ENCODE measurements around the gene KRTAP4-7.

The KRTAP4-7 gene

DNA sequence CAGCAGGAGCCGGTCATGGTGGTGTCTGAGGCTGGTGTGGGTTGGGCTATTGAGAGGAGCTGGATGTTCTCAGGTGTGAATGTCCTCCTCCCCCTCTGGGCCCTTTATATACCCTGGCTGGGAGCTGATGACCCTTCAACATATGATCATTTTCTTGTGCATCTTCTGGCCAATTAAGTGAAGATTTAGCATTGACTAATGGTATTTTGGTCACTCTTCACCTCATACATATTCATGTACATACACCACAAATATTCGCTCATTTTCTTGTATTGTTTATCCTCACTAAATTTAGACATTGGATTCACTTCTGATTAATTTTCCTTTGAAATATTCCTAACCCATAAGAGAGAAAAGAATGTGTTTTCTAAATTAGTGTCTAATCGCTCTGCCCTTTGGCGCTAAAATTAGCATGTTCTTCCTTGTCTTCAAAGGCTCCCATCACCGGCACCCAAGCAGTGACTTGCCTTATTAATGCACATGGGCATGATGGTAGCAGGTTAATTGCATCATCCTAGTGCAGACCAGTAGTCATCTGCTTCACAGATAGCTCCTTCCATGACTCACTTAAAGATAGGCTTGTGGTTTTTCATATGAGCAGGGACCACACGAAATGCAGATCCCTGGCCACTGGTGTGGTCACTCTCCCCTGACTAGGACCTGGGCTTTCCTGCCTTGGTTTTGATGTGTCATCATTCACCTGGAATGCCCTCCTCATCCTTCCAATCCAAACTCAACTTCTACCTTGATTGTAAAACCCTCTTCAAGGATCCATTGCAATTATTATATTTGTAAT is 17.9 kb upstream of the KRTAP4-7 start, which contains the start of gene KRTAP2-4:
KRTAP2-4 (minus strand) TSS at position 51 of the 796 bp plus-strand sequence; CDS start at position 17, 34 bp downstream.
- H3K4me1 ChIP-seq (ENCODE audit: control insufficient read depth in 1 of 2, insufficient read depth in 1 of 2, low read depth in 1 of 2, low read length in 1 of 2), result peaks cover 7 to 17% of the 10 kb centered on the region in 2 experiments
- no peaks in the 10 kb centered on the region for H3K9me3 ChIP-seq
- H3K27ac ChIP-seq, result no peak within 1 kb of the TSS
- H3K4me3 ChIP-seq (ENCODE audit: low read depth in 1 of 2, low read length in 1 of 2), result no peak within 1 kb of the TSS
- H3K27me3 ChIP-seq, result peaks cover 42% of the 10 kb centered on the region
- TF ChIP-seq, protein P1, sequence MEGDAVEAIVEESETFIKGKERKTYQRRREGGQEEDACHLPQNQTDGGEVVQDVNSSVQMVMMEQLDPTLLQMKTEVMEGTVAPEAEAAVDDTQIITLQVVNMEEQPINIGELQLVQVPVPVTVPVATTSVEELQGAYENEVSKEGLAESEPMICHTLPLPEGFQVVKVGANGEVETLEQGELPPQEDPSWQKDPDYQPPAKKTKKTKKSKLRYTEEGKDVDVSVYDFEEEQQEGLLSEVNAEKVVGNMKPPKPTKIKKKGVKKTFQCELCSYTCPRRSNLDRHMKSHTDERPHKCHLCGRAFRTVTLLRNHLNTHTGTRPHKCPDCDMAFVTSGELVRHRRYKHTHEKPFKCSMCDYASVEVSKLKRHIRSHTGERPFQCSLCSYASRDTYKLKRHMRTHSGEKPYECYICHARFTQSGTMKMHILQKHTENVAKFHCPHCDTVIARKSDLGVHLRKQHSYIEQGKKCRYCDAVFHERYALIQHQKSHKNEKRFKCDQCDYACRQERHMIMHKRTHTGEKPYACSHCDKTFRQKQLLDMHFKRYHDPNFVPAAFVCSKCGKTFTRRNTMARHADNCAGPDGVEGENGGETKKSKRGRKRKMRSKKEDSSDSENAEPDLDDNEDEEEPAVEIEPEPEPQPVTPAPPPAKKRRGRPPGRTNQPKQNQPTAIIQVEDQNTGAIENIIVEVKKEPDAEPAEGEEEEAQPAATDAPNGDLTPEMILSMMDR (IDR thresholded peaks at IDR 0.05), result no peak
- no peaks in the 10 kb centered on the region for H3K36me3 ChIP-seq

- TF ChIP-seq, protein P1 (IDR thresholded peaks at IDR 0.05), result no peak
- Histone ChIP-seq H3K4me3 (ENCODE audit: low read depth in 1 of 2, low read length in 1 of 2) (no peak overlapping the region), H3K9me3 (no peaks in the 10 kb centered on the region), H3K27me3 (peaks cover 29% of the 10 kb centered on the region), H3K27ac (no peak overlapping the region), H3K36me3 (no peaks in the 10 kb centered on the region), H3K4me1 (ENCODE audit: control insufficient read depth in 1 of 2, insufficient read depth in 1 of 2, low read depth in 1 of 2, low read length in 1 of 2) (peaks cover 7 to 17% of the 10 kb centered on the region in 2 experiments)
These were observed 16.7 kb upstream of the KRTAP4-7 start for GRCh38 chr17:41067281-41067680.

DNA sequence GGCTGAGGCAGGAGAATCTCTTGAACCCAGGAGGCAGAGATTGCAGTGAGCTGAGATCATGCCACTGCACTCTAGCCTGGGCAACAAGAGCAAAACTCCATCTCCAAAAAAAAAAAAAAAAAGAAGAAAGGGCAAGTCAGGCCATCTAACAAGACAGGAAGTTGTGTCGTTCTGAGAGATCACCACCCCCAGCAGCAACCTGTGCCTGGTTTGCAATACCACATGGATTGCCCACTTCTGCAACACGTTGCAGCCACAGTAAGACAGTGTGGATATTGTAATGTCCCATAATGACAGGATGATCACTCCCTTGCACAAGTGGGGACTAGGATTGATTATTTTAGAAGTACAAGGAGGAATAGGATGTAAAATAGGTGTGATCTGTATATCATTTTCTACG is 14.9 kb upstream of the KRTAP4-7 start:
- TF ChIP-seq, protein P1 (IDR thresholded peaks at IDR 0.05), result no peak
- H3K4me3 ChIP-seq (ENCODE audit: low read depth in 1 of 2, low read length in 1 of 2), result no peak overlapping the region
- H3K27me3 ChIP-seq, result peaks cover 12% of the 10 kb centered on the region
- H3K9me3 ChIP-seq, result no peaks in the 10 kb centered on the region
- H3K36me3 ChIP-seq, result no peaks in the 10 kb centered on the region
- no peak overlapping the region for H3K27ac ChIP-seq
- H3K4me1 ChIP-seq (ENCODE audit: control insufficient read depth in 1 of 2, insufficient read depth in 1 of 2, low read depth in 1 of 2, low read length in 1 of 2), result peaks cover 7 to 17% of the 10 kb centered on the region in 2 experiments

DNA sequence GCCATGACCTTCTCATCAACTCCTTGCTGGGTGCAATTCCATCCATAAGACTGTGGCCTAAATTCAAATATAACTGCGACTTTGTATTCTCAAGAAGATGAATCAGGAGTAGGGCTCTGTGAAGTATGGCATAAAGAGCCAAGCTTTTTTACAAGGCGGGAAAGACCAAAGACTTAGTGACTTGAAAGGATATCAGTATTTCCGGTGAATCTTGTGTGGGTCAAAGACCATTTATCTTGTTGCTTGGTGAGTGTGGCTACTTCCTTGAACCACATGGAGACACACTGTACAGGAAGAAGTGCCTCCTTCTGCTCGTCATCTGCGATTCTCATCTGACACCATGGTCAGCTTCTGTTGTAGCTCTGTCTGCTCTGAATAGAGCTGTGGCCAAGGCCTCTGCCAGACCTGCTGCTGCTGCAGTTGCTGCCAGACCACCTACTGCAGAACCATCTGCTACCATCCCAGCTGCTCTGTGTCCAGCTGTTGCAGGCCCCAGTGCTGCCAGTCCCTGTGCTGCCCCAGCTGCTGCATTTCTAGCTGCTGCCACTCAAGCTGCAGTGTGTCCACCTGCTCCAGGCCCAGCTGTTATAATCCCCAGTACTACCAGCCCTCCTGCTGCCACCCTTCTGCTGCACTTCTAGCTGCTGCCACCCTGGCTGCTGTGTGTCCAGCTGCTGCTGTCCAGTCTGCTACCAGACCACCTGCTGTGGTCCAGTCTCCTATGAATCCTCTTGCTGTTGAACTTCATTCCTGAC is 12.2 kb upstream of the KRTAP4-7 start:
- TF ChIP-seq, protein P1 (IDR thresholded peaks at IDR 0.05), result no peak
- no peak overlapping the region for H3K4me3 ChIP-seq (ENCODE audit: low read depth in 1 of 2, low read length in 1 of 2)
- H3K27ac ChIP-seq, result no peak overlapping the region
- H3K9me3 ChIP-seq, result no peaks in the 10 kb centered on the region
- peaks cover 7 to 17% of the 10 kb centered on the region in 2 experiments for H3K4me1 ChIP-seq (ENCODE audit: control insufficient read depth in 1 of 2, insufficient read depth in 1 of 2, low read depth in 1 of 2, low read length in 1 of 2)
- H3K27me3 ChIP-seq, result peaks cover 10% of the 10 kb centered on the region
- no peaks in the 10 kb centered on the region for H3K36me3 ChIP-seq

DNA sequence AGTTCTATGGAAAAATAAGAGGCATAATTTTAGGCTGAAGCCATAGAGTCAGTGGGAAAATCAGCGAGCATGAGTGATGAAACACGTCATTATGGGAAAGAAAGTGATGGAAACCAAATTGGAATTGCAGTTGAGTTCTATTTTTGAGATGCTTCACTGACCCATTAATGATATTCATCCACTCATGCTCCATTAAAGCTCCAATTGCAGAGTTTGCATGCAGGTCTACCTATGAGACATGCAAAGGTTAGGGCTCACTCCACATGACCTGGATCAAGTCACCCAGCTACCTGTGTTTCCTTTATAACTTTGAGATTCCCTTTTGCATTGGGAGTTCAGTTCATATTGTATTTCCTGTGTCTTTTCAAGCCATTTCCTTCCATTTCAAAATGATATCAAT is 10.3 kb upstream of the KRTAP4-7 start:
- Histone ChIP-seq H3K27me3 (peaks cover 10% of the 10 kb centered on the region), H3K27ac (no peak overlapping the region), H3K4me3 (ENCODE audit: low read depth in 1 of 2, low read length in 1 of 2) (no peak overlapping the region), H3K9me3 (no peaks in the 10 kb centered on the region), H3K36me3 (no peaks in the 10 kb centered on the region), H3K4me1 (ENCODE audit: control insufficient read depth in 1 of 2, insufficient read depth in 1 of 2, low read depth in 1 of 2, low read length in 1 of 2) (peaks cover 7 to 13% of the 10 kb centered on the region in 2 experiments)
- TF ChIP-seq, protein P1 (IDR thresholded peaks at IDR 0.05), result no peak
